Measurements from ENCODE around the gene USH2A. TPM values are rescaled to one million over a fixed set of nuclear protein-coding genes. Genes with fewer than 3 reads are reported as not detected.

USH2A gene
- total RNA-seq, 8 experiments from 2014 or later, result 0.10 to 0.85 (median 0.49) TPM

DNA sequence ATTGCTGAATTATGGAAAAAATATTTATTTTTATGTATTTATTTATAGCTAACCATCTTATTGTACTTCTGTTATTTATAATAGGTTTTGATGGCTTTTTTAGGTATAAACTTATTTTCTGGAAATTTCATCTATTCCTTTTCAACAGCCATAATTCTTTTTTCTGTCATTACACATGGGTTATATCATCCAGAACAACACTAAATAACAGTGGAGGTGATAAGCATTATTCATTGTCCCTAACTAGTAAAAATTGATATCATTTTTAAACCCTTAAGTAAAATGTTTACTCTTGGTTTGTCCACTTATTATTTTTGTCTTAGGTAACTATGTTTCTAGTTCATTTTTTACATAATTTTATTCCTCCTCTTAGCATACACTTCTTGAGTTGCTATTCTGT lies 309.1 kb downstream of the USH2A start:
- H3K27ac ChIP-seq, result no peak overlapping the region
- H3K4me3 ChIP-seq, result no peak overlapping the region
- no peaks in the 10 kb centered on the region for H3K4me1 ChIP-seq (replicated peaks in 1 of 2)
- ATAC-seq (replicated peaks in 6 of 8), result no peak
- in situ Hi-C loops (cut with MboI; ENCODE audit: low pct_unique_long_range_greater_than_20kb in 2 of 9, low sequenced_read_pairs in 9 of 9, unreplicated experiment in 9 of 9), result no loop called here

GRCh38 chr1:216113181-216113580 lies 310.1 kb downstream of the USH2A start:
- in situ Hi-C loops (cut with MboI; ENCODE audit: low pct_unique_long_range_greater_than_20kb in 2 of 9, low sequenced_read_pairs in 9 of 9, unreplicated experiment in 9 of 9), result no loop called here
- Histone ChIP-seq H3K4me3 (no peak overlapping the region), H3K27ac (no peak overlapping the region), H3K4me1 (replicated peaks in 1 of 2) (no peaks in the 10 kb centered on the region)
- 15 to 100% (median 90%) methylated on average over 1 to 4 of the region's 4 CpGs for WGBS, 10 experiments
- no peak for ATAC-seq (replicated peaks in 6 of 8)

GRCh38 chr1:216111842-216112241 lies 311.4 kb downstream of the USH2A start:
- 20 to 100% (median 83%) methylated on average over 1 to 2 of the region's 2 CpGs; no CpG with 5 or more reads in 2 of the 10 experiments for WGBS, 10 experiments
- Histone ChIP-seq H3K4me3 (no peak overlapping the region), H3K4me1 (replicated peaks in 1 of 2) (no peaks in the 10 kb centered on the region), H3K27ac (no peak overlapping the region)
- in situ Hi-C loops (cut with MboI; ENCODE audit: low pct_unique_long_range_greater_than_20kb in 2 of 9, low sequenced_read_pairs in 9 of 9, unreplicated experiment in 9 of 9), result no loop called here
- ATAC-seq (replicated peaks in 6 of 8), result no peak

DNA sequence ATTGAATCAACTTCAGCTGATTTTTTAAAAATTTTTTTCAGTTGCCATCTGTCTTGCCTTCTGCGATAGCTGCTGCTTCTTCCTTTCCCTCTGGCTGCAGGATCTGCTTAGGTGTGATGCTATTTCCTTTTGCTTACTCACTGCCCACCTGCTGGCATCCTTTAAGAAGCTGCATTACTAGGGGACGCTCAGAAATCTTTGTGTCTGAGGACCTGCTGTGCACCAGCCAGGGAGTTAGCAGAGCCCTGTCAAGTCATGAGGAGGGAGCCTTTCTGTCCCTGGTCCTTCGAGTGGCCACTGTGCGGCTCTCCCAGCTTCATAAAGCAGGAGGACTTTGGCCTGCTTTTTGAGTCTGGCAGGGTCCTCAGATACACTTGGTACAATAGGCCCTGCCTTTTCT lies 327.8 kb downstream of the USH2A start:
- Histone ChIP-seq H3K27ac (no peak overlapping the region), H3K4me3 (no peak overlapping the region), H3K4me1 (replicated peaks in 1 of 2) (no peaks in the 10 kb centered on the region)
- ATAC-seq (replicated peaks in 6 of 8), result no peak
- in situ Hi-C loops (cut with MboI; ENCODE audit: low pct_unique_long_range_greater_than_20kb in 2 of 9, low sequenced_read_pairs in 9 of 9, unreplicated experiment in 9 of 9), result no loop called here
- WGBS, 10 experiments, result 14 to 91% (median 65%) methylated on average over 1 to 4 of the region's 4 CpGs

GRCh38 chr1:216090556-216090955 lies 332.7 kb downstream of the USH2A start:
- no peak overlapping the region for H3K27ac ChIP-seq
- no peak for ATAC-seq (replicated peaks in 6 of 8)
- no peak overlapping the region for H3K4me3 ChIP-seq
- no peaks in the 10 kb centered on the region for H3K4me1 ChIP-seq (replicated peaks in 1 of 2)
- 13 to 98% (median 86%) methylated on average over 3 to 6 of the region's 6 CpGs for WGBS, 10 experiments
- in situ Hi-C loops (cut with MboI; ENCODE audit: low pct_unique_long_range_greater_than_20kb in 2 of 9, low sequenced_read_pairs in 9 of 9, unreplicated experiment in 9 of 9), result no loop called here

DNA sequence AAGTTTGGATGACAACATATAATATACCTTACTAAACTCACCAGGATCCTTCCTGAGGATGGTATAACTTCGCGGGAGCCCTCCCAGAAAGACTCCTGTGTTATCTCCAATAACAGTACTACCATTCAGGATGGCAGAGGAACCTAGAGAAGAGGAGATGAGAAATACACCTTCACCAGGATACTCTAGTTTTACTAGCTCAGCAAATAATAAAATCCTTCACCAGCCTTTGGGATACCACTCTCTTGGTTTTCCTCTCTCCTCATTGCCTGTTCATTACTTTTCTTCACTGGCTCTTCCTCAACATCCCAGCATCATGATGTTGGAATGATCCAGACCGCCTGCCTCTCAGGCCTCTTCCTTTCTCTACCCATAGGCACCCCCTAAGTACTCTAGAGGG lies 336.6 kb downstream of the USH2A start:
- WGBS, 10 experiments, result 0 to 100% (median 93%) methylated on average over 2 to 3 of the region's 3 CpGs; no CpG with 5 or more reads in 3 of the 10 experiments
- no peak overlapping the region for H3K27ac ChIP-seq
- H3K4me3 ChIP-seq, result no peak overlapping the region
- ATAC-seq (replicated peaks in 6 of 8), result no peak
- in situ Hi-C loops (cut with MboI; ENCODE audit: low pct_unique_long_range_greater_than_20kb in 2 of 9, low sequenced_read_pairs in 9 of 9, unreplicated experiment in 9 of 9), result no loop called here
- no peaks in the 10 kb centered on the region for H3K4me1 ChIP-seq (replicated peaks in 1 of 2)

- H3K4me1 ChIP-seq (replicated peaks in 1 of 2), result no peaks in the 10 kb centered on the region
- 0 to 95% (median 61%) methylated on average over 1 to 5 of the region's 5 CpGs for WGBS, 10 experiments
- H3K27ac ChIP-seq, result no peak overlapping the region
- ATAC-seq (replicated peaks in 6 of 8), result no peak
- H3K4me3 ChIP-seq, result no peak overlapping the region
- in situ Hi-C loops (cut with MboI; ENCODE audit: low pct_unique_long_range_greater_than_20kb in 2 of 9, low sequenced_read_pairs in 9 of 9, unreplicated experiment in 9 of 9), result no loop called here
These were observed 341.8 kb downstream of the USH2A start for GRCh38 chr1:216081445-216081844.

GRCh38 chr1:216076751-216077150 lies 346.5 kb downstream of the USH2A start:
- no peak for ATAC-seq (replicated peaks in 6 of 8)
- H3K4me3 ChIP-seq, result no peak overlapping the region
- 17 to 81% (median 55%) methylated on average over 1 to 2 of the region's 2 CpGs; no CpG with 5 or more reads in 2 of the 10 experiments for WGBS, 10 experiments
- H3K4me1 ChIP-seq (replicated peaks in 1 of 2), result peaks cover 24 to 32% of the 10 kb centered on the region in 2 donors
- in situ Hi-C loops (cut with MboI; ENCODE audit: low pct_unique_long_range_greater_than_20kb in 2 of 9, low sequenced_read_pairs in 9 of 9, unreplicated experiment in 9 of 9), result no loop called here
- no peak overlapping the region for H3K27ac ChIP-seq

DNA sequence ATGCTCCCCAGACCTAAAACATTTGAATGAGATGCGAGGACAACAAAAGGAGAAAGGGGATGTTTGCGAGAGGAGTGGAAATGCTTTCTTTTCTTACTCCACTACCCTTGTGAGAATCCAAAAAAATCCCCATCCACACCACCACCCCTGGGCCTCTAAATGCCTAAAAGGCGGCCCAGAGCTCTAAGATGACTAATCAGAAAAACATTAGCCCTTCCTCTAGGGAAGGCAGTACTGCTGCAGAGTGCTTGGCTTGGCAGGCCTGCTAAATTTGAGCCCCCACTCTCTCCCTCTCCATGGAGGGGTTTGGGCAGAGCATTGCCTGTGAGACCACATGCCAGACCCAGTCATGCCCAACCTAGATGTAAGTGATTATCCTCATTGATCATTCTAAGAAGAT lies 347.9 kb downstream of the USH2A start:
- H3K4me3 ChIP-seq, result no peak overlapping the region
- H3K4me1 ChIP-seq (replicated peaks in 1 of 2), result peaks cover 24 to 44% of the 10 kb centered on the region in 2 donors
- peak in 1 of 8 experiments; percentile 27 for ATAC-seq (replicated peaks in 6 of 8)
- in situ Hi-C loops (cut with MboI; ENCODE audit: low pct_unique_long_range_greater_than_20kb in 2 of 9, low sequenced_read_pairs in 9 of 9, unreplicated experiment in 9 of 9), result no loop called here
- peak overlapping the region in 1 of 2 donors; percentile 36 for H3K27ac ChIP-seq
- WGBS, 10 experiments, result 17 to 100% (median 93%) methylated on average over 1 to 3 of the region's 3 CpGs; no CpG with 5 or more reads in 4 of the 10 experiments

- no peak overlapping the region for H3K4me3 ChIP-seq
- in situ Hi-C loops (cut with MboI; ENCODE audit: low pct_unique_long_range_greater_than_20kb in 2 of 9, low sequenced_read_pairs in 9 of 9, unreplicated experiment in 9 of 9), result no loop called here
- peak overlapping the region; percentile 7 to 58 for H3K27ac ChIP-seq
- ATAC-seq (replicated peaks in 6 of 8), result peak in 5 of 8 experiments; percentile 77 to 91 (median 87)
- WGBS, 10 experiments, result 14 to 80% (median 59%) methylated on average over 1 to 8 of the region's 8 CpGs; no CpG with 5 or more reads in 1 of the 10 experiments
- peaks cover 24 to 55% of the 10 kb centered on the region in 2 donors for H3K4me1 ChIP-seq (replicated peaks in 1 of 2)
These were observed 349.3 kb downstream of the USH2A start for GRCh38 chr1:216073793-216074595.

- no peak overlapping the region for H3K27ac ChIP-seq
- H3K4me3 ChIP-seq, result no peak overlapping the region
- ATAC-seq (replicated peaks in 6 of 8), result peak in 1 of 8 experiments; percentile 9
- in situ Hi-C loops (cut with MboI; ENCODE audit: low pct_unique_long_range_greater_than_20kb in 2 of 9, low sequenced_read_pairs in 9 of 9, unreplicated experiment in 9 of 9), result no loop called here
- 67 to 97% (median 87%) methylated on average over 1 to 3 of the region's 3 CpGs; no CpG with 5 or more reads in 5 of the 10 experiments for WGBS, 10 experiments
- H3K4me1 ChIP-seq (replicated peaks in 1 of 2), result peaks cover 24 to 55% of the 10 kb centered on the region in 2 donors
These were observed 352.0 kb downstream of the USH2A start for GRCh38 chr1:216071262-216071661.

DNA sequence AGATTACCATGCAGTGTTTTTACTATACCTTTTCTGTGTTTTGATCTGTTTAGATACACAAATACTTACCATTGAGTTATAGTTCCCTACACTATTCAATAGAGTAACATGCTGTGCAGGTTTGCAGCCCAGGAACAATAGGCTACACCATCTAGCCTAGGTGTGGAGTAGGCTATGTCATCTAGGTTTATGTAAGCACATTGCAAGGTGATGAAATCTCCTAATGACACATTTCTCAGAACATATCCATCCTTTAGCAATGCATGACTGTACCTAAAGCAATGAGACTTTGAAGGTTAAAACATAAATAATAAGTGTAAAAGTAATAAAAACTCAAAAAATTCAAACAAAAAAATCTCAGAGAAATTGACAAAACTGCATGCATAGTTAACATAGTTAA lies 358.6 kb downstream of the USH2A start:
- ATAC-seq (replicated peaks in 6 of 8), result peak in 3 of 8 experiments; percentile 56 to 78 (median 70)
- Histone ChIP-seq H3K27ac (no peak overlapping the region), H3K4me3 (no peak overlapping the region), H3K4me1 (replicated peaks in 1 of 2) (peaks cover 0 to 4% of the 10 kb centered on the region in 2 donors)
- in situ Hi-C loops (cut with MboI; ENCODE audit: low pct_unique_long_range_greater_than_20kb in 2 of 9, low sequenced_read_pairs in 9 of 9, unreplicated experiment in 9 of 9), result no loop called here

DNA sequence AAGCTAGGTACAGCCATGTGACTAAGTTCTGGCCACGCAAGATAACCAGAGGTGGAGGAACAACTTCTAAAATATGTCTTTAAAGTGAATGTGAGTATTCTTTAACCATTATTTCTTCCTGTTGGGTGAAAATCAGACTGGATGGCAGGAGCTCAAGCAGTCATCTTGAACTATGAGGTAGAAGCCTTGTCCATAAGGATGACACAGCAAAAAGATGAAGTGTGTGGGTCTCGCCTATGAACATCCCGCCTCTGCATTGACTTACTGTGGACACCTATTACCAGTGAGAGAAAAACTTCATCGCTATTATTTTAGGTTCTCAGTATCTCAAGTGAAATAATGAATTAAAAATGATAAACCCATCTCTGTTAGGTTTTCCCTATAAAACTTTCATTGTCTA lies 365.3 kb downstream of the USH2A start:
- no peak overlapping the region for H3K4me3 ChIP-seq
- no peak for ATAC-seq (replicated peaks in 6 of 8)
- 33 to 100% (median 92%) methylated on average over 1 to 4 of the region's 4 CpGs; no CpG with 5 or more reads in 1 of the 10 experiments for WGBS, 10 experiments
- no peak overlapping the region for H3K27ac ChIP-seq
- in situ Hi-C loops (cut with MboI; ENCODE audit: low pct_unique_long_range_greater_than_20kb in 2 of 9, low sequenced_read_pairs in 9 of 9, unreplicated experiment in 9 of 9), result no loop called here
- H3K4me1 ChIP-seq (replicated peaks in 1 of 2), result peaks cover 8 to 16% of the 10 kb centered on the region in 2 donors

DNA sequence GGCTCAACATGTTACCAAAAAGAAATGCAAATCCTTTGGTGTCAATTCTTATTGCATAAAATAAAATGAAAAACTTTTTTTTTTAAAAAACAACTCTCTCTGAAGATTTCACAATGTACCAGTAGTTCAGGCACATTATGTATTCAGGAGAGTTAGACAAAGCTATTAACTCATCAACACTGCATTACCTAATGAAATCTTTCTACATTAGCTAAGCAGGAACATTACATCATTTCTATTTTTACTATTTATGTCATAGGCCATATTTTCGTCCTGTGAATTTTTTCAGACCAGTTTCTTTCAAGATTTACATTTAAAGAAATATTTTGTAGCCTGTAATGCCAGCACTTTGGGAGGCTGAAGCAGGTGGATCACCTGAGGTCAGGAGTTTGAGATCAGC lies 366.2 kb downstream of the USH2A start:
- in situ Hi-C loops (cut with MboI; ENCODE audit: low pct_unique_long_range_greater_than_20kb in 2 of 9, low sequenced_read_pairs in 9 of 9, unreplicated experiment in 9 of 9), result no loop called here
- peak in 5 of 8 experiments; percentile 35 to 75 (median 72) for ATAC-seq (replicated peaks in 6 of 8)
- peaks cover 8 to 16% of the 10 kb centered on the region in 2 donors for H3K4me1 ChIP-seq (replicated peaks in 1 of 2)

More for the DNA sequence above, 366.2 kb downstream of the USH2A start:
- H3K27ac ChIP-seq, result no peak overlapping the region
- WGBS, 10 experiments, result 0 to 74% (median 42%) methylated on average over 1 of the region's 1 CpG
- H3K4me3 ChIP-seq, result no peak overlapping the region

Measured in motor neuron (in vitro differentiated cells).